ENCODE measurements around the gene EPHB1.

EPHB1 gene

GRCh38 chr3:134813618-134814017 is 18.6 kb downstream of the EPHB1 start:
- no peak for TF ChIP-seq CTCF (IDR thresholded peaks at IDR 0.05)

- no peak for TF ChIP-seq CTCF (IDR thresholded peaks at IDR 0.05)
These were observed 20.5 kb downstream of the EPHB1 start for GRCh38 chr3:134815519-134815918.

- TF ChIP-seq CTCF (IDR thresholded peaks at IDR 0.05): no peak
These were observed 21.6 kb downstream of the EPHB1 start for GRCh38 chr3:134816623-134817022.

GRCh38 chr3:134817297-134817696 is 22.2 kb downstream of the EPHB1 start:
- no peak for TF ChIP-seq CTCF (IDR thresholded peaks at IDR 0.05)

- TF ChIP-seq CTCF (IDR thresholded peaks at IDR 0.05): no peak
These were observed 25.9 kb downstream of the EPHB1 start for GRCh38 chr3:134820994-134821393.

GRCh38 chr3:134822090-134822489 is 27.0 kb downstream of the EPHB1 start:
- no peak for TF ChIP-seq CTCF (IDR thresholded peaks at IDR 0.05)

- TF ChIP-seq CTCF (IDR thresholded peaks at IDR 0.05): no peak
These were observed 28.6 kb downstream of the EPHB1 start for GRCh38 chr3:134823679-134824078.

GRCh38 chr3:134824791-134825190 is 29.7 kb downstream of the EPHB1 start:
- TF ChIP-seq CTCF (IDR thresholded peaks at IDR 0.05): no peak
